Adrenal gland (tissue), 12 donors: ENCODE measurements around the gene BZW1. TPM values are rescaled to one million over a fixed set of nuclear protein-coding genes. Genes with fewer than 3 reads are reported as not detected.

Experiments used
- DNase-seq, 7 donors: peaks; one replicate each; pipeline ENCODE4 v3.0.0-alpha.2; 2019 to 2020
- H3K27ac ChIP-seq, 5 donors: fragments of 200-600 bp; sonication (generic) in 4 of 5; 1 replicate in 3 of 5; 2 replicates in 2 of 5; pipeline versions ENCODE4 v1.5.1 to v1.8.0; 2016 to 2020; ENCODE audit warnings: mild to moderate bottlenecking in 1 of 5
- H3K27me3 ChIP-seq: fragments of 200-600 bp; 2 replicates; pipeline ENCODE4 v1.8.0; 2021
- H3K36me3 ChIP-seq, 2 donors: fragments of 200-600 bp; replicated peaks in 1 of 2; 1 replicate in 1 of 2; 2 replicates in 1 of 2; pipeline versions ENCODE4 v1.5.1 to v1.8.0; 2018 to 2022
- H3K4me1 ChIP-seq, 2 donors: fragments of 200-600 bp; replicated peaks in 1 of 2; 1 replicate in 1 of 2; 2 replicates in 1 of 2; pipeline versions ENCODE4 v1.5.1 to v1.8.0; 2018 to 2021
- H3K4me3 ChIP-seq, 4 donors: fragments of 200-600 bp; sonication (generic) in 3 of 4; one replicate each; pipeline ENCODE4 v1.5.1; 2016 to 2018
- H3K9me3 ChIP-seq, 3 donors: fragments of 200-600 bp; sonication (generic) in 1 of 3; replicated peaks in 1 of 3; 1 replicate in 2 of 3; 2 replicates in 1 of 3; pipeline versions ENCODE4 v1.5.1 to v1.8.0; 2016 to 2021
- CTCF ChIP-seq, 6 experiments: fragments of 450-650 bp in 4 of 6; fragments of 200-600 bp in 2 of 6; sonication (generic) in 1 of 6; IDR thresholded peaks; 1 replicate in 5 of 6; 2 replicates in 1 of 6; pipeline versions ENCODE4 v1.5.1 to v1.8.0; 2016 to 2021; ENCODE audit warnings: antibody characterized with exemption in 6 of 6, mild to moderate bottlenecking in 2 of 6, moderate library complexity in 1 of 6
- POLR2A ChIP-seq, 2 donors: fragments of 450-650 bp; IDR thresholded peaks; one replicate each; pipeline ENCODE4 v1.6.1; 2017; ENCODE audit warnings: antibody characterized with exemption in 2 of 2, mild to moderate bottlenecking in 2 of 2, moderate library complexity in 1 of 2
- WGBS, 4 donors: extraction: QIAGEN DNeasy Blood & Tissue Kit in 2 of 4; methylation state at CpG; one replicate each; pipeline versions ENCODE4 v1.1.5 to v1.1.7; 2013 to 2017; 5-methylcytosine and 5-hydroxymethylcytosine counted together
- intact Hi-C, 2 donors: fragments of 100-400 bp; cut with DNase I; formaldehyde crosslinking; loops; one replicate each; pipeline versions ENCODE4 v1.14.1 to v1.15.0; 2022 to 2023
- polyA plus RNA-seq, 3 donors: library from polyadenylated mRNA; stranded (reverse); fragments of 200-250 nt in 2 of 3; fragments of 350-450 nt in 1 of 3; fragmentation: Illumina TruSeq in 1 of 3; extraction: RNeasy Lipid Tissue Mini Kit (QIAGEN cat#74804) in 1 of 3; gene quantifications; one replicate each; pipeline ENCODE4 v1.2.3, GENCODE V29; 2013 to 2014
- total RNA-seq, 9 donors: library from RNA; depleted of rRNA in 4 of 9; stranded (reverse); fragments of >200 nt in 4 of 9; fragments of 120-200 nt in 1 of 9; fragmentation: NEBNext Ultra II Directional in 1 of 9; extraction: Animal tissue kit (Norgen Biotek cat#: 25700) in 1 of 9; gene quantifications; one replicate each; pipeline versions ENCODE4 v1.1.0 to v1.2.4, GENCODE V29; 2013 to 2023
- donor health status: healthy with polysubstance abuse.
- donor health status: Bipolar disorder and iron deficiency.
- donor health status: DM: yes; HTN: yes; CAD: no.
- donor health status: DM: no; HTN: no; CAD: no.
- donor health status: DM: no; HTN: no; CAD: no.
- donor health status: DM: yes; HTN: yes; CAD: no.

The BZW1 gene
- total and polyA plus RNA-seq, 12 donors = 28.4 to 631 (median 193) TPM

- WGBS, 4 donors = 80 to 97% (median 95%) methylated on average over 2 of the region's 2 CpGs
- peak in 1 of 7 donors; percentile 23 for DNase-seq
- H3K27ac ChIP-seq = no peak overlapping the region
- no peak overlapping the region for H3K4me3 ChIP-seq
- no peaks in the 10 kb centered on the region for H3K9me3 ChIP-seq
- TF ChIP-seq POLR2A (IDR thresholded peaks at IDR 0.05) = no peak
- TF ChIP-seq CTCF (IDR thresholded peaks at IDR 0.05) = no peak
- intact Hi-C loops = no loop called here
- no peaks in the 10 kb centered on the region for H3K36me3 ChIP-seq
- no peaks in the 10 kb centered on the region for H3K27me3 ChIP-seq
- peaks cover 21 to 26% of the 10 kb centered on the region in 2 donors for H3K4me1 ChIP-seq
Measured at GRCh38 chr2:200829258-200829655, 17.5 kb downstream of the BZW1 start.

DNA sequence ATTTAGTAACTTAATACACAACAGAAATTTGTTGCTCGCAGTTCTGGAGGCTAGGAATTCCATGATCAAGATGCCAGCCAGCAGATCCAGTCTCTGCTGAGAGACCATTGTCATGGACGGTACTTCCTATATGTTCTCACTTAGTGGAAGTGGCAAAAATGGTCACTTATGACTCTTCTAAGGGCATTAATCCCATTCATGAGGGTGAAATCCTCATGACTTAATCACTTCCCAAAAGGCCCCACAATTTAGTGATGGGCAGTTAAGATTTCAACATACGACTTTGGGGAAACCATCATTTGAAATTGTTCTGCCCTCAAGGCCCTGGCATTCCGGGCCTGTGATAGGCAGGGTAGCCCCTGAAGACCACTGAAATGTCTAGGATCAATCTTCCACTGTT lies 23.0 kb downstream of the BZW1 start:
- no peak overlapping the region for H3K4me3 ChIP-seq
- H3K27ac ChIP-seq = no peak overlapping the region
- intact Hi-C loops = no loop called here
- no peaks in the 10 kb centered on the region for H3K4me1 ChIP-seq
- no peak for DNase-seq
- H3K36me3 ChIP-seq = no peaks in the 10 kb centered on the region
- WGBS, 4 donors = 93 to 99% (median 93%) methylated on average over 4 of the region's 4 CpGs
- no peaks in the 10 kb centered on the region for H3K27me3 ChIP-seq
- H3K9me3 ChIP-seq = no peaks in the 10 kb centered on the region
- TF ChIP-seq CTCF (IDR thresholded peaks at IDR 0.05) (no peak), POLR2A (IDR thresholded peaks at IDR 0.05) (no peak)

- H3K4me3 ChIP-seq = no peak overlapping the region
- WGBS, 4 donors = 91 to 94% (median 92%) methylated on average over 3 of the region's 3 CpGs
- intact Hi-C loops = no loop called here
- no peak for DNase-seq
- H3K36me3 ChIP-seq = no peaks in the 10 kb centered on the region
- H3K4me1 ChIP-seq = no peaks in the 10 kb centered on the region
- TF ChIP-seq POLR2A (IDR thresholded peaks at IDR 0.05) (no peak), CTCF (IDR thresholded peaks at IDR 0.05) (no peak)
- H3K27me3 ChIP-seq = no peaks in the 10 kb centered on the region
- H3K27ac ChIP-seq = no peak overlapping the region
- no peaks in the 10 kb centered on the region for H3K9me3 ChIP-seq
Measured at GRCh38 chr2:200839513-200839912, 27.8 kb downstream of the BZW1 start.

DNA sequence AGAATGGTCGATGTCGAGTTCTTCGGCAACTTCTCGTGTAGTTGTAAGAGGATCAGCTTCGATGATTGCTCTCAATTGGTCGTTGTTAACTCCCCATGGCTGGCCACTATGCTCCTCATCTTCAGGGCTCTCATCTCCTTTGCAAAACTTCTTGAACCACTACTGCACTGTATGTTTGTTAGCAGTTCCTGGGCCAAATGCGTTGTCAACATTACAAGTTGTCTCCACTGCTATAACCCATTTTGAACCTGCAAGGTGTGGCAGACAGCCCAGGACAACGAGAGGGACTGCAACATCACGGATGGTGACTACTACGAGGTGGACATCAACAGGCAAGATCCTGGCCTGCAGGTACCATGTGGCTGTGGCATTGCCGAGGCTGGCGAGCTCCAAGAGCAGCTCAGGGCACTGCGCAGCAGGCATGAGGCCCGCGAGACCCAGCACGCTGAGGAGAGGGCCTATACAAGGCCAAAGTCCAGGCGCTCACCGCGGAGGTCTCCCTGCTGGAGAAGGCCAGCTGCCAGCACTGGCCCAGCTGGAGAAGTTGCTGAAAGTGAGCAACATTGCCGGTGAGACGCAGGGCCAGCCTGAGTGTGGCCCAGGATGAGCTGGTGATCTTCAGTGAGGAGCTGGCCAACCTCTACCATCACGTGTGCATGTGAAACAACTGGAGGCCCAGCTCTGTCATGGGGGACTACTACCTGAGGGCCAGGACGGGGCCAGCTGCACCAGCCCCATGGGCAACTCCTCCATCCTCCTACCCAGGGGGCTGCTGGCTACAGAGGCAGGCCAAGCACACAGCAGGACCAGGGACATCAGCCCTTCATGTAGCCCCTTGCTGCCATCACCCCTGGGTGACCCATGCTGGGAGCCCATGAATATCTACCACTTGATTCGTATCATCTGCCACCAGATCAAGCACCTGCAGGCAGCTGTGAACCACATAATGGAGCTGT lies 32.6 kb downstream of the BZW1 start:
- Histone ChIP-seq H3K36me3 (no peaks in the 10 kb centered on the region), H3K9me3 (no peaks in the 10 kb centered on the region), H3K27ac (no peak overlapping the region), H3K27me3 (no peaks in the 10 kb centered on the region), H3K4me3 (no peak overlapping the region), H3K4me1 (no peaks in the 10 kb centered on the region)
- no peak for DNase-seq
- TF ChIP-seq CTCF (IDR thresholded peaks at IDR 0.05) = no peak
- TF ChIP-seq POLR2A (IDR thresholded peaks at IDR 0.05) = no peak
- intact Hi-C loops = no loop called here
- WGBS, 4 donors = 92 to 96% (median 95%) methylated on average over 10 to 24 of the region's 24 CpGs
